GM12878 (cell line): ENCODE measurements around the gene RALGPS1. TPM values are rescaled to one million over a fixed set of nuclear protein-coding genes. Genes with fewer than 3 reads are reported as not detected.
A peak's percentile ranks its signal among the peaks of the same experiment; 100 is the strongest.

Source experiments
- ATAC-seq: fragments of 200-7000 bp; cut with Tn5 transposase; 3 replicates; pipeline ENCODE4 v1.9.1; 2020; ENCODE audit warnings: mild to moderate bottlenecking, moderate library complexity
- BruUV-seq: library from RNA; stranded (reverse); fragments of 400-500 nt; replicated peaks from 2 replicates; lab custom pipeline; 2021; lab: Mats Ljungman, UMichigan
- CTCF ChIA-PET: fragments of 300-600 bp; sonication (Branson Sonifier 250); formaldehyde crosslinking; extraction: SDS; loops from one replicate; lab custom pipeline; 2021; ENCODE audit warnings: inconsistent platforms; lab: Yijun Ruan, JAX
- POLR2A ChIA-PET: fragments of 350-600 bp; formaldehyde crosslinking; extraction: SDS; loops from one replicate; lab custom pipeline; 2021; ENCODE audit warnings: inconsistent platforms; lab: Charles Lee
- RAD21 ChIA-PET: fragments of 300-600 bp; sonication (Branson Sonifier 250); formaldehyde crosslinking; loops from one replicate; lab custom pipeline; 2023; ENCODE audit warnings: antibody characterized with exemption; ENCODE audit not compliant: unreplicated experiment; lab: Charles Lee
- SMC1A ChIA-PET: fragments of 300-600 bp; sonication (Branson Sonifier 250); formaldehyde crosslinking; loops from one replicate; lab custom pipeline; 2023; ENCODE audit not compliant: unreplicated experiment, uncharacterized antibody; lab: Charles Lee
- DNase-seq: peaks from one replicate; pipeline ENCODE4 v3.0.0-alpha.2; 2011; ENCODE audit warnings: low read depth, low spot score
- FAIRE-seq: peaks from 3 replicates; lab custom pipeline; 2011; peaks lifted over from hg19 to GRCh38; lab: Jason Lieb, UNC
- H2AFZ ChIP-seq: 2 replicates; pipeline ENCODE4 v1.6.0; 2011; ENCODE audit warnings: low read depth, low read length, control low read depth; ENCODE audit not compliant: control insufficient read depth
- H3K27ac ChIP-seq: 2 replicates; pipeline ENCODE4 v1.5.1; 2011; ENCODE audit warnings: control low read depth; ENCODE audit not compliant: control insufficient read depth, insufficient read depth
- H3K27me3 ChIP-seq, 2 experiments: replicated peaks in 1 of 2; 2 replicates each; pipeline versions ENCODE4 v1.6.0 to v1.6.1; 2011; ENCODE audit warnings: low read length in 1 of 2; ENCODE audit not compliant: control insufficient read depth in 2 of 2, insufficient read depth in 2 of 2
- H3K36me3 ChIP-seq, 2 experiments: 2 replicates each; pipeline ENCODE4 v1.5.1; 2011; ENCODE audit warnings: low read length in 1 of 2; ENCODE audit not compliant: control insufficient read depth in 2 of 2, insufficient read depth in 2 of 2
- H3K4me1 ChIP-seq: 2 replicates; pipeline ENCODE4 v1.6.1; 2011; ENCODE audit warnings: mild to moderate bottlenecking, low read length, moderate library complexity, mixed read lengths; ENCODE audit not compliant: control insufficient read depth, insufficient read depth
- H3K4me2 ChIP-seq: 2 replicates; pipeline ENCODE4 v1.6.0; 2011; ENCODE audit warnings: control low read depth; ENCODE audit not compliant: control insufficient read depth, insufficient read depth
- H3K4me3 ChIP-seq: fragments of 200-600 bp; sonication (generic); 2 replicates; pipeline ENCODE4 v1.5.1; 2016
- H3K79me2 ChIP-seq: 2 replicates; pipeline ENCODE4 v1.6.0; 2011; ENCODE audit warnings: low read length; ENCODE audit not compliant: control insufficient read depth, insufficient read depth
- H3K9ac ChIP-seq: 2 replicates; pipeline ENCODE4 v1.8.0; 2011; ENCODE audit warnings: low read length, control low read depth, mixed read lengths; ENCODE audit not compliant: control insufficient read depth, insufficient read depth
- H3K9me3 ChIP-seq: replicated peaks from 3 replicates; pipeline ENCODE4 v1.5.1; 2011; ENCODE audit warnings: mild to moderate bottlenecking, low read length; ENCODE audit not compliant: control insufficient read depth, insufficient read depth
- H4K20me1 ChIP-seq: 2 replicates; pipeline ENCODE4 v1.6.0; 2011; ENCODE audit not compliant: control insufficient read depth, insufficient read depth
- CBX5 ChIP-seq: sonication (generic); IDR thresholded peaks from 2 replicates; pipeline ENCODE4 v1.6.1; 2016; ENCODE audit warnings: low read depth, moderate library complexity, mild to moderate bottlenecking, inconsistent platforms
- CREM ChIP-seq: IDR thresholded peaks from 2 replicates; pipeline ENCODE4 v1.6.1; 2014; ENCODE audit warnings: antibody characterized with exemption, low read depth
- NFYB ChIP-seq: IDR thresholded peaks from 2 replicates; pipeline ENCODE4 v1.6.1; 2011; ENCODE audit warnings: low read depth, mild to moderate bottlenecking, low read length, improper control_type of control experiment, moderate library complexity; ENCODE audit not compliant: insufficient read depth
- NR2C1 ChIP-seq: fragments of 450-650 bp; IDR thresholded peaks from 2 replicates; pipeline ENCODE4 v1.6.1; 2017; ENCODE audit warnings: antibody characterized with exemption, mild to moderate bottlenecking, moderate library complexity
- NR2C2 ChIP-seq: IDR thresholded peaks from 2 replicates; pipeline ENCODE4 v1.6.1; 2011; ENCODE audit warnings: borderline replicate concordance, low read depth; ENCODE audit not compliant: control insufficient read depth, insufficient read length
- NR2F1 ChIP-seq: fragments of 450-650 bp; conservative IDR thresholded peaks from 2 replicates; pipeline ENCODE4 v1.6.1; 2017; ENCODE audit warnings: mild to moderate bottlenecking
- WGBS: methylation state at CpG from one replicate; pipeline ENCODE4 v1.1.6; 2016; ENCODE audit warnings: low lambda C conversion rate; ENCODE audit not compliant: insufficient replicate concordance, insufficient coverage; ENCODE audit errors: missing lambda C conversion rate; 5-methylcytosine and 5-hydroxymethylcytosine counted together
- in situ Hi-C: fragments of 300-500 bp; cut with MboI; formaldehyde crosslinking; loops from 9 replicates; pipeline ENCODE4 v1.14.3; 2018; ENCODE audit warnings: mixed read lengths
- intact Hi-C: fragments of 100-400 bp; cut with micrococcal nuclease; formaldehyde crosslinking; loops from one replicate; pipeline ENCODE4 v1.14.2; 2022; ENCODE audit not compliant: unreplicated experiment
- polyA plus RNA-seq, 11 experiments: library from polyadenylated mRNA; depleted of rRNA in 4 of 11; unstranded in 6 of 11; stranded (reverse) in 5 of 11; fragments of >200 nt; fragmentation: Nextera tagmentation in 4 of 11; fragmentation: Illumina TruSeq in 1 of 11; extraction: Ambion mirVana in 4 of 11; extraction: Trizol in 1 of 11; gene quantifications; 1 replicate in 1 of 11; 2 replicates in 10 of 11; pipeline versions ENCODE4 v1.2.1 to v1.2.3, GENCODE V29; 2011 to 2016; ENCODE audit warnings: inconsistent platforms in 2 of 11, missing spikeins in 2 of 11, low read depth in 1 of 11
- total RNA-seq, 4 experiments: library from RNA; depleted of rRNA in 3 of 4; stranded (reverse); fragments of >200 nt in 3 of 4; fragmentation: Illumina TruSeq in 1 of 4; extraction: Trizol in 1 of 4; gene quantifications; 2 replicates each; pipeline versions ENCODE4 v1.2.1 to v1.2.3, GENCODE V29; 2013 to 2021

The RALGPS1 gene
- total and polyA plus RNA-seq, 10 of the 15 experiments (the other 5 are each of a cell fraction or from before 2014, with no cell fraction given): 0.13 to 5.6 (median 2.7) TPM

GRCh38 chr9:127213859-127214258, 299.3 kb downstream of the RALGPS1 start:
- Histone ChIP-seq H3K36me3 (no peaks in the 10 kb centered on the region), H3K4me2 (no peak overlapping the region), H3K9ac (no peak overlapping the region), H3K4me3 (no peak overlapping the region), H3K4me1 (no peaks in the 10 kb centered on the region), H4K20me1 (no peaks in the 10 kb centered on the region), H3K27me3 (no peaks in the 10 kb centered on the region), H3K9me3 (no peaks in the 10 kb centered on the region), H3K79me2 (no peaks in the 10 kb centered on the region), H3K27ac (no peak overlapping the region), H2AFZ (no peak overlapping the region)
- in situ Hi-C loops (no loop called here), intact Hi-C loops (loop anchor here (1.0 to 10.0 kb wide), 3 partner anchors 133 to 241 kb away; partner anchors contain the start of genes LRSAM1 and RPL12)
- no TSS peak for BruUV-seq
- TF ChIP-seq NR2C2 (no peak), NR2C1 (no peak), NFYB (no peak), NR2F1 (no peak), CBX5 (no peak), CREM (no peak)
- SMC1A ChIA-PET: interaction anchor here (0.6 to 4.4 kb wide), 13 partner anchors 11 to 372 kb away, joined by 3 to 35 read pairs (median 4); partner anchors contain the start of gene SLC2A8
- ATAC-seq: no peak
- peak; percentile 7 for FAIRE-seq
- RAD21 ChIA-PET: interaction anchor here (1.0 to 1.9 kb wide), 10 partner anchors 30 to 373 kb away, joined by 3 to 13 read pairs (median 4); partner anchors contain the start of gene SLC2A8
- POLR2A ChIA-PET: no interaction called here
- no peak for DNase-seq
- 69% methylated on average over 4 of the region's 4 CpGs for WGBS
- CTCF ChIA-PET: interaction anchor here (0.7 to 3.5 kb wide), 29 partner anchors 9 to 707 kb away, joined by 3 to 25 read pairs (median 4); partner anchors contain the start of genes SLC2A8 and TOR2A
